ENCODE measurements around the gene MBNL1. TPM values are rescaled to one million over a fixed set of nuclear protein-coding genes. Genes with fewer than 3 reads are reported as not detected.

Gene MBNL1
- 10 to 100 TPM; 17.5 to 80.9 (median 65.6) TPM for polyA plus RNA-seq

- H3K27ac ChIP-seq (ENCODE audit: low read depth, low read length): peak within 1 kb of the TSS; percentile 95
- WGBS, 3 donors: 0 to 1% (median 0%) methylated on average over 50 of the region's 50 CpGs
Observed at GRCh38 chr3:152268555-152269055, at the start of gene MBNL1. TSS of gene MBNL1 (plus strand) at chr3:152268929. CDS start at chr3:152300194, 31,265 bp downstream.

- no peak overlapping the region for H3K27ac ChIP-seq (ENCODE audit: low read depth, low read length)
Observed at GRCh38 chr3:152219216-152219615, 49.5 kb upstream of the MBNL1 start.

GRCh38 chr3:152219769-152220255, 48.9 kb upstream of the MBNL1 start:
- 72 to 86% (median 83%) methylated on average over 2 of the region's 2 CpGs for WGBS, 3 donors
- H3K27ac ChIP-seq (ENCODE audit: low read depth, low read length): no peak overlapping the region

More at GRCh38 chr3:152219216-152219615, 49.5 kb upstream of the MBNL1 start:
- WGBS, 3 donors: 34 to 79% (median 51%) methylated on average over 3 of the region's 3 CpGs

- 16 to 79% (median 18%) methylated on average over 2 of the region's 2 CpGs for WGBS, 3 donors
- no peak overlapping the region for H3K27ac ChIP-seq (ENCODE audit: low read depth, low read length)
Observed at GRCh38 chr3:152222327-152222726, 46.4 kb upstream of the MBNL1 start.

- no peak overlapping the region for H3K27ac ChIP-seq (ENCODE audit: low read depth, low read length)
- WGBS, 3 donors: 60 to 70% (median 66%) methylated on average over 2 of the region's 2 CpGs
Observed at GRCh38 chr3:152225201-152225600, 43.5 kb upstream of the MBNL1 start.

- WGBS, 3 donors: 79 to 91% (median 86%) methylated on average over 2 of the region's 2 CpGs
- no peak overlapping the region for H3K27ac ChIP-seq (ENCODE audit: low read depth, low read length)
Observed at GRCh38 chr3:152226176-152226575, 42.6 kb upstream of the MBNL1 start.

- WGBS, 3 donors: 85 to 95% (median 89%) methylated on average over 2 of the region's 2 CpGs
- H3K27ac ChIP-seq (ENCODE audit: low read depth, low read length): no peak overlapping the region
Observed at GRCh38 chr3:152227027-152227426, 41.7 kb upstream of the MBNL1 start.

GRCh38 chr3:152229692-152230091, 39.0 kb upstream of the MBNL1 start:
- H3K27ac ChIP-seq (ENCODE audit: low read depth, low read length): no peak overlapping the region
- WGBS, 3 donors: 71 to 85% (median 82%) methylated on average over 1 of the region's 1 CpG

- no peak overlapping the region for H3K27ac ChIP-seq (ENCODE audit: low read depth, low read length)
- 77 to 82% (median 78%) methylated on average over 1 of the region's 1 CpG for WGBS, 3 donors
Observed at GRCh38 chr3:152230370-152230769, 38.4 kb upstream of the MBNL1 start.

GRCh38 chr3:152232001-152232400, 36.7 kb upstream of the MBNL1 start:
- WGBS, 3 donors: 84 to 97% (median 93%) methylated on average over 1 of the region's 1 CpG
- no peak overlapping the region for H3K27ac ChIP-seq (ENCODE audit: low read depth, low read length)

GRCh38 chr3:152232679-152233078, 36.0 kb upstream of the MBNL1 start:
- no peak overlapping the region for H3K27ac ChIP-seq (ENCODE audit: low read depth, low read length)
- WGBS, 3 donors: 92 to 95% (median 93%) methylated on average over 2 of the region's 2 CpGs

GRCh38 chr3:152234657-152235375, 33.9 kb upstream of the MBNL1 start:
- WGBS, 3 donors: 95 to 96% (median 95%) methylated on average over 3 of the region's 3 CpGs
- H3K27ac ChIP-seq (ENCODE audit: low read depth, low read length): no peak overlapping the region

GRCh38 chr3:152235709-152236298, 32.9 kb upstream of the MBNL1 start:
- no peak overlapping the region for H3K27ac ChIP-seq (ENCODE audit: low read depth, low read length)
- WGBS, 3 donors: 35 to 72% (median 70%) methylated on average over 1 of the region's 1 CpG

GRCh38 chr3:152236716-152237115, 32.0 kb upstream of the MBNL1 start:
- no peak overlapping the region for H3K27ac ChIP-seq (ENCODE audit: low read depth, low read length)

GRCh38 chr3:152241142-152242017, 27.3 kb upstream of the MBNL1 start:
- WGBS, 3 donors: 48 to 72% (median 52%) methylated on average over 2 of the region's 2 CpGs
- H3K27ac ChIP-seq (ENCODE audit: low read depth, low read length): no peak overlapping the region

- 55 to 82% (median 60%) methylated on average over 1 of the region's 1 CpG for WGBS, 3 donors
- H3K27ac ChIP-seq (ENCODE audit: low read depth, low read length): no peak overlapping the region
Observed at GRCh38 chr3:152243301-152243711, 25.4 kb upstream of the MBNL1 start.

GRCh38 chr3:152243721-152244516, 24.8 kb upstream of the MBNL1 start:
- no peak overlapping the region for H3K27ac ChIP-seq (ENCODE audit: low read depth, low read length)
- WGBS, 3 donors: 57 to 85% (median 65%) methylated on average over 10 of the region's 10 CpGs

- no peak overlapping the region for H3K27ac ChIP-seq (ENCODE audit: low read depth, low read length)
- 51 to 64% (median 52%) methylated on average over 2 of the region's 2 CpGs for WGBS, 3 donors
Observed at GRCh38 chr3:152244517-152244888, 24.2 kb upstream of the MBNL1 start.

All from adipose tissue (tissue), 3 donors.